Measurements from ENCODE around the gene TTC3.

GRCh38 chr21:37197746-37198145 lies 124.7 kb downstream of the TTC3 start:
- TF ChIP-seq SUZ12 (IDR thresholded peaks at IDR 0.05) (no peak), ELF4 (IDR thresholded peaks at IDR 0.05) (no peak), BHLHE40 (IDR thresholded peaks at IDR 0.05; ENCODE audit: borderline replicate concordance) (no peak), FOXM1 (IDR thresholded peaks at IDR 0.05; ENCODE audit: borderline replicate concordance) (no peak), FOXA1 (IDR thresholded peaks at IDR 0.05) (no peak), L3MBTL2 (conservative IDR thresholded peaks at IDR 0.05) (no peak), ARNT (IDR thresholded peaks at IDR 0.05) (no peak), SP1 (IDR thresholded peaks at IDR 0.05) (no peak), ZNF384 (IDR thresholded peaks at IDR 0.05) (no peak), LEF1 (IDR thresholded peaks at IDR 0.05; ENCODE audit: borderline replicate concordance) (no peak), TARDBP (IDR thresholded peaks at IDR 0.05) (no peak)
